Measurements from ENCODE around the gene SLC22A23. TPM values are rescaled to one million over a fixed set of nuclear protein-coding genes. Genes with fewer than 3 reads are reported as not detected.

The SLC22A23 gene
- total RNA-seq, 4 donors from 2014 or later, result 26.6 to 42.6 (median 37.6) TPM

DNA sequence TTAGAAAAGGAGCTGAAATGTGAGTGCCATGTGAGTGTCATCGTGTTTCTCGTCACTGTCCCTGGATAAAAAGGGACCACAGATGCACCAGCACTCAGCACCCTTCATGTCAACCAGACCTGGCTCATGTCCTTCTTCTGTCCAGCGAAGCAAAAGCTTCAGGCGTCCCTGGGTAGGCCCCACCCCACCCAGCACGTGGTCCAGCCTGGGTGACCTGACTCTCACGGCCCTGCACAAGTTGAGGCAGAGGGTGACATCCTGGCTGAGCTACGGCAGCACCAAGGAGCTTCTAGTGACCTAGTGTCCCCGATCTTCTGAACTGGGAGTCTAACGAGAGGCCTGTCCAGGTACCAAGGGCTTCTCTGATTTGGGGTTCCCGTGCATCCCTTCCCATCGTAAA lies 160.3 kb downstream of the SLC22A23 start:
- Histone ChIP-seq H3K9me3 (no peaks in the 10 kb centered on the region), H3K27me3 (no peaks in the 10 kb centered on the region), H3K4me1 (no peaks in the 10 kb centered on the region), H3K27ac (no peak overlapping the region), H3K4me3 (no peak overlapping the region), H3K36me3 (peaks cover 0 to 77% (median 0%) of the 10 kb centered on the region in 3 donors)
- intact Hi-C loops (cut with DNase I), result no loop called here
- TF ChIP-seq POLR2A (IDR thresholded peaks at IDR 0.05), result no peak
- TF ChIP-seq, protein P1, sequence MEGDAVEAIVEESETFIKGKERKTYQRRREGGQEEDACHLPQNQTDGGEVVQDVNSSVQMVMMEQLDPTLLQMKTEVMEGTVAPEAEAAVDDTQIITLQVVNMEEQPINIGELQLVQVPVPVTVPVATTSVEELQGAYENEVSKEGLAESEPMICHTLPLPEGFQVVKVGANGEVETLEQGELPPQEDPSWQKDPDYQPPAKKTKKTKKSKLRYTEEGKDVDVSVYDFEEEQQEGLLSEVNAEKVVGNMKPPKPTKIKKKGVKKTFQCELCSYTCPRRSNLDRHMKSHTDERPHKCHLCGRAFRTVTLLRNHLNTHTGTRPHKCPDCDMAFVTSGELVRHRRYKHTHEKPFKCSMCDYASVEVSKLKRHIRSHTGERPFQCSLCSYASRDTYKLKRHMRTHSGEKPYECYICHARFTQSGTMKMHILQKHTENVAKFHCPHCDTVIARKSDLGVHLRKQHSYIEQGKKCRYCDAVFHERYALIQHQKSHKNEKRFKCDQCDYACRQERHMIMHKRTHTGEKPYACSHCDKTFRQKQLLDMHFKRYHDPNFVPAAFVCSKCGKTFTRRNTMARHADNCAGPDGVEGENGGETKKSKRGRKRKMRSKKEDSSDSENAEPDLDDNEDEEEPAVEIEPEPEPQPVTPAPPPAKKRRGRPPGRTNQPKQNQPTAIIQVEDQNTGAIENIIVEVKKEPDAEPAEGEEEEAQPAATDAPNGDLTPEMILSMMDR (IDR thresholded peaks at IDR 0.05), result no peak
- no peak for DNase-seq
- 86 to 87% methylated on average over 10 to 11 of the region's 11 CpGs for WGBS, 2 donors

DNA sequence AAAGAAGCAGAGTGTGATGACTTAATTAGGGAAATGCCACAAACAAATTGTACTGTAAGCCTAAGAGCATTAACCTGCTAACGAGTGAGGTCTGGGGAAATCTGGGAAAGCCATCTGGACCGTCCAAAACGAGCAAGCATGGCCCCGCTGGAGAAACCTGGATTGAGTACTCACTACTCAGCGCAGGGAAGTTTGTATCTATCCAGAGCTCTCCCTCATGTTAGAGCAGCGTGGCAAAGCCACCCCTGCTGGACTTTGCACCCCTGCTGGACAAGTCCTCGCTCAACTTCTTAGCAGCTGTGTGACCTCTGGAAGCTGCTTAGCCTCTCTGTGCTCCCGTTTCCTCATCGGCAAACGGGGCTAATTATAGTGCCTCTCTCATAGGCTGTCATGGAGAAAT lies 160.8 kb downstream of the SLC22A23 start:
- Histone ChIP-seq H3K9me3 (no peaks in the 10 kb centered on the region), H3K27me3 (no peaks in the 10 kb centered on the region), H3K27ac (no peak overlapping the region), H3K4me1 (no peaks in the 10 kb centered on the region), H3K4me3 (no peak overlapping the region), H3K36me3 (peaks cover 0 to 81% (median 0%) of the 10 kb centered on the region in 3 donors)
- 73 to 85% methylated on average over 7 to 9 of the region's 10 CpGs for WGBS, 2 donors
- intact Hi-C loops (cut with DNase I), result no loop called here
- no peak for TF ChIP-seq POLR2A (IDR thresholded peaks at IDR 0.05)
- TF ChIP-seq, protein P1 (IDR thresholded peaks at IDR 0.05), result no peak
- DNase-seq, result no peak

DNA sequence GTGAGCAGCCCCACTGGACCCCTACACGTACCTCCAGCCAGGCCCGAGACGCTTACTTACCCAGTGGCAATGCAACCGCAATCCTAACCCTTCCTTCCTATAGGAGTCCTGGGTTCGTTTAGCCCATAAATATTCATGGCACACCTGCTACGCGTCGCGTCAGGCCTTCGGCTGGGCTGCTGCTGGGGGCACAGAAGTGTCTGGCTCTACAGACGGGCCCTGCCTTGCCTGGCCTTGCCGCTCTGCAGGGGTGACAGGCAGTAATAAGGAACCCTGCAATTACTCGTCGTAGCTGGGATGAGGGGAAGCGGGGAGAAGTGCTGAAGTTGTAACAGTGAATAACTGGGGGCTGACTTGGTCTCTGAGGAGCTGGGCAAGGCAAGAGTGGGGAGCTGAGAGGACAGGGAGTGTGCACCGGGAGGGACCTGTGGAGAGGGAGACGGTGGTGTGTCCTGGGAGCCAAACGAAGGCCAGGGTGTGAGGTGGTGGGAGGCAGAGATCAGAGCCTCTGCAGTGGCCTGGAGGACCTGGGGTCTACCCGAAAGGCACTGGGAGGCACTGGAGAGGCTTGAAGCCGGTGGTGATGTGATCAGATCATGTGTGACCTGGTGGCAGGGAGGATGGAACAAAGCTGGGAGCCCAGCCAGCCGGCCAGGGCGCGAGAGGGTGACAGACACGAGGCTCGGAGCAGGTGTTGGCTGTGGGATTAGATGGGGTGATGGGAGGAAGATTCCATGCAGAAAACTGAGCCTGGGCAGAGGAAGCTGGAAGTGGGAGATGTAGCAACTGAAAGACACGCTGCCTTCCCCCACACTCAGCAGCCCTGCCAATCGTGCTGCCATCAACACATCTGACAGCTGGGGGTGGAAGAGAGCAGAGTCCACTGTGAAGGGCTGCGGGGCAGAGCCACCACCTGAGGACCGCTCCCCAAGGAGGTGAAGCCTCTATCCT lies 161.7 kb downstream of the SLC22A23 start:
- DNase-seq, result no peak
- H3K36me3 ChIP-seq, result peaks cover 0 to 85% (median 0%) of the 10 kb centered on the region in 3 donors
- H3K9me3 ChIP-seq, result no peaks in the 10 kb centered on the region
- H3K27me3 ChIP-seq, result no peaks in the 10 kb centered on the region
- TF ChIP-seq POLR2A (IDR thresholded peaks at IDR 0.05), result no peak
- TF ChIP-seq, protein P1 (IDR thresholded peaks at IDR 0.05), result no peak
- intact Hi-C loops (cut with DNase I), result no loop called here
- no peak overlapping the region for H3K4me3 ChIP-seq
- no peaks in the 10 kb centered on the region for H3K4me1 ChIP-seq
- WGBS, 2 donors, result 77 to 86% methylated on average over 16 to 27 of the region's 29 CpGs
- no peak overlapping the region for H3K27ac ChIP-seq

DNA sequence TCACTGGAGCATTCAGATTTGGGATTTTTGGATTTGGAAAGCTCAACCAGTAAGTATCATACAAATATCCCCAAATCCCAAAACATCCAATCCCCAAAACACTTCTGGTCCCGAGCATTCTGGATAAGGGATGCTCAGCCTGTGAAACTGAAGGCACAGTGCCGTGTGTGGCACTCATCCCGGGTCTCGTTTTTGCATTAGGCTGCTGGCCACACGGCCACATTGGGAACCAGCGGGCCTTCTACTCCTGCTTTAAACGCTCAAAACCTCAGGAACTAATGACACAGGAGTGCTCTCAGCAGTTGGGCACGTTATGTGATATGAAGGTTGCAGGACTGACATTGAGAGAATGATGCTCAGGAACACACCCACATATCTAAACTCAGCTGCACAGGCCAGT lies 162.5 kb downstream of the SLC22A23 start:
- H3K4me3 ChIP-seq, result no peak overlapping the region
- 78 to 85% methylated on average over 3 to 7 of the region's 8 CpGs for WGBS, 2 donors
- H3K36me3 ChIP-seq, result peaks cover 0 to 90% (median 0%) of the 10 kb centered on the region in 3 donors
- no peaks in the 10 kb centered on the region for H3K4me1 ChIP-seq
- no peaks in the 10 kb centered on the region for H3K27me3 ChIP-seq
- H3K9me3 ChIP-seq, result no peaks in the 10 kb centered on the region
- intact Hi-C loops (cut with DNase I), result no loop called here
- H3K27ac ChIP-seq, result no peak overlapping the region
- TF ChIP-seq POLR2A (IDR thresholded peaks at IDR 0.05), result no peak
- TF ChIP-seq, protein P1 (IDR thresholded peaks at IDR 0.05), result no peak
- DNase-seq, result no peak
